K562 (cell line): ENCODE data around the gene NCKIPSD. TPM values are rescaled to one million over a fixed set of nuclear protein-coding genes. Genes with fewer than 3 reads are reported as not detected.

Experiments
- ATAC-seq: fragments of 200-7000 bp; cut with Tn5 transposase; 3 replicates; pipeline ENCODE4 v1.9.1; 2020; ENCODE audit warnings: moderate library complexity
- BruUV-seq: library from RNA; stranded (reverse); fragments of 400-500 nt; replicated peaks from 2 replicates; lab custom pipeline; 2021; lab: Mats Ljungman, UMichigan
- CTCF ChIA-PET: fragments of 300-600 bp; formaldehyde crosslinking; extraction: SDS; loops from one replicate; lab custom pipeline; 2021; ENCODE audit warnings: low intra/inter-chr PET ratio; lab: Yijun Ruan, JAX
- POLR2A ChIA-PET: fragments of 300-600, 350-650 bp; sonication (Branson Sonifier 250); formaldehyde crosslinking; extraction: SDS; loops from one replicate; lab custom pipeline; 2021; ENCODE audit warnings: antibody characterized with exemption, inconsistent platforms; lab: Yijun Ruan, JAX
- DNase-seq, 4 experiments: peaks; one replicate each; pipeline versions ENCODE4 v3.0.0 to v3.0.0-alpha.2; 2011 to 2018; ENCODE audit warnings: low spot score in 3 of 4, mixed read lengths in 3 of 4; ENCODE audit errors: extremely low read depth in 1 of 4
- FAIRE-seq: peaks from 2 replicates; lab custom pipeline; 2011; peaks lifted over from hg19 to GRCh38; lab: Jason Lieb, UNC
- H2AFZ ChIP-seq: 2 replicates; pipeline ENCODE4 v1.6.0; 2011; ENCODE audit warnings: low read depth, low read length, control low read depth, inconsistent platforms
- H3K27ac ChIP-seq: fragments of 200-600 bp; 3 replicates; pipeline ENCODE4 v1.8.0; 2011; ENCODE audit warnings: low read depth, mild to moderate bottlenecking, control low read depth, inconsistent platforms, low read length, moderate library complexity, mixed read lengths; ENCODE audit errors: extremely low read depth
- H3K27me3 ChIP-seq, 2 experiments: fragments of 300-600 bp in 1 of 2; 2 replicates in 1 of 2; 3 replicates in 1 of 2; pipeline versions ENCODE4 v1.6.0 to v1.8.0; 2011; ENCODE audit warnings: inconsistent platforms in 2 of 2, low read length in 2 of 2, mild to moderate bottlenecking in 1 of 2, mixed read lengths in 1 of 2, moderate library complexity in 1 of 2; ENCODE audit not compliant: control insufficient read depth in 2 of 2, insufficient read depth in 2 of 2
- H3K36me3 ChIP-seq: fragments of 300-600 bp; 3 replicates; pipeline ENCODE4 v1.8.0; 2011; ENCODE audit warnings: mild to moderate bottlenecking, low read length, inconsistent platforms; ENCODE audit not compliant: control insufficient read depth, insufficient read depth
- H3K4me1 ChIP-seq, 2 experiments: fragments of 200-600 bp in 1 of 2; replicated peaks in 1 of 2; 2 replicates in 1 of 2; 3 replicates in 1 of 2; pipeline versions ENCODE4 v1.5.1 to v1.8.0; 2011; ENCODE audit warnings: inconsistent platforms in 2 of 2, low read length in 2 of 2, mild to moderate bottlenecking in 1 of 2, mixed read lengths in 1 of 2, moderate library complexity in 1 of 2; ENCODE audit not compliant: control insufficient read depth in 2 of 2, insufficient read depth in 2 of 2
- H3K4me2 ChIP-seq: 2 replicates; pipeline ENCODE4 v1.6.1; 2011; ENCODE audit warnings: low read length, control low read depth, inconsistent platforms, mixed read lengths; ENCODE audit not compliant: insufficient read depth
- H3K4me3 ChIP-seq: fragments of 200-600 bp; sonication (generic), shearing (Covaris generic); 2 replicates; pipeline ENCODE4 v1.5.1; 2016; ENCODE audit warnings: control low read depth, inconsistent platforms
- H3K79me2 ChIP-seq: fragments of 200-600 bp; 3 replicates; pipeline ENCODE4 v1.8.0; 2011; ENCODE audit warnings: low read length, inconsistent platforms; ENCODE audit not compliant: control insufficient read depth, insufficient read depth
- H3K9ac ChIP-seq, 2 experiments: 2 replicates each; pipeline versions ENCODE4 v1.6.0 to v1.6.1; 2011; ENCODE audit warnings: low read depth in 2 of 2, low read length in 2 of 2, control low read depth in 1 of 2, inconsistent platforms in 1 of 2, mild to moderate bottlenecking in 1 of 2, mixed read lengths in 1 of 2; ENCODE audit not compliant: insufficient read depth in 1 of 2
- H3K9me1 ChIP-seq: one replicate; pipeline ENCODE4 v1.6.0; 2011; ENCODE audit warnings: inconsistent platforms, mild to moderate bottlenecking, low read length, moderate library complexity; ENCODE audit not compliant: control insufficient read depth, insufficient read depth
- H3K9me3 ChIP-seq: replicated peaks from 2 replicates; pipeline ENCODE4 v1.5.1; 2011; ENCODE audit warnings: low read depth, low read length, inconsistent platforms; ENCODE audit not compliant: control insufficient read depth, insufficient read depth
- H4K20me1 ChIP-seq: replicated peaks from 2 replicates; pipeline ENCODE4 v1.6.1; 2011; ENCODE audit warnings: low read length, inconsistent platforms, mixed read lengths; ENCODE audit not compliant: control insufficient read depth, insufficient read depth
- BHLHE40 ChIP-seq: IDR thresholded peaks from 2 replicates; pipeline ENCODE4 v1.6.1; 2011; ENCODE audit warnings: low read length, improper control_type of control experiment
- DDX20 ChIP-seq: fragments of 450-650 bp; IDR thresholded peaks from 2 replicates; pipeline ENCODE4 v1.6.1; 2016; ENCODE audit warnings: missing genetic modification characterization, low read depth, mild to moderate bottlenecking, missing compliant biosample characterization, moderate library complexity
- HMGN3 ChIP-seq: IDR thresholded peaks from 2 replicates; pipeline ENCODE4 v1.6.1; 2011; ENCODE audit warnings: borderline replicate concordance, low read depth, mild to moderate bottlenecking, mixed read lengths, low read length; ENCODE audit not compliant: insufficient read length; ENCODE audit errors: extremely low read depth
- L3MBTL2 ChIP-seq: fragments of 450-650 bp; IDR thresholded peaks from 2 replicates; pipeline ENCODE4 v1.6.1; 2016; ENCODE audit warnings: mild to moderate bottlenecking, moderate library complexity
- MYBL2 ChIP-seq, 2 experiments: fragments of 450-650 bp in 1 of 2; sonication (generic) in 1 of 2; formaldehyde crosslinking in 1 of 2; IDR thresholded peaks; 2 replicates each; pipeline versions ENCODE4 v1.6.1 to v1.8.1; 2017 to 2022; ENCODE audit warnings: borderline replicate concordance in 1 of 2, inconsistent platforms in 1 of 2, low read depth in 1 of 2, mild to moderate bottlenecking in 1 of 2, missing genetic modification reagents in 1 of 2, moderate library complexity in 1 of 2
- SRF ChIP-seq, 2 experiments: fragments of 250-450, 450-650 bp in 1 of 2; sonication (Bioruptor Pico) in 1 of 2; sonication (generic) in 1 of 2; formaldehyde crosslinking; IDR thresholded peaks; 2 replicates each; pipeline versions ENCODE4 v1.5.0 to v1.5.1; 2020 to 2022; ENCODE audit warnings: mild to moderate bottlenecking in 1 of 2, missing genetic modification reagents in 1 of 2
- TBL1XR1 ChIP-seq, 2 experiments: IDR thresholded peaks; 2 replicates each; pipeline ENCODE4 v1.6.1; 2012; ENCODE audit warnings: improper control_type of control experiment in 2 of 2, low read length in 2 of 2, mild to moderate bottlenecking in 1 of 2
- TBP ChIP-seq: optimal IDR thresholded peaks from 2 replicates; pipeline ENCODE3; 2011; ENCODE audit warnings: low read depth, low read length, improper control_type of control experiment
- TRIM24 ChIP-seq, 2 experiments: fragments of 450-650 bp; IDR thresholded peaks; 2 replicates each; pipeline ENCODE4 v1.6.1; 2016
- ZC3H4 ChIP-seq: sonication (generic); formaldehyde crosslinking; IDR thresholded peaks from 2 replicates; pipeline ENCODE4 v1.9.0; 2021; ENCODE audit warnings: missing genetic modification reagents, borderline replicate concordance
- ZKSCAN3 ChIP-seq: fragments of 250-450 bp; sonication (Bioruptor Pico); IDR thresholded peaks from 2 replicates; pipeline ENCODE4 v1.4.0; 2020
- ZNF217 ChIP-seq: sonication (generic); formaldehyde crosslinking; IDR thresholded peaks from 2 replicates; pipeline ENCODE4 v1.8.0; 2022; ENCODE audit warnings: mild to moderate bottlenecking, missing genetic modification reagents
- WGBS: fragments of 100-300 bp; shearing (Covaris generic); methylation state at CpG from one replicate; pipeline ENCODE4 v1.1.6; 2016; ENCODE audit warnings: low coverage, mixed read lengths; ENCODE audit not compliant: insufficient coverage; ENCODE audit errors: missing lambda C conversion rate; 5-methylcytosine and 5-hydroxymethylcytosine counted together
- in situ Hi-C: fragments of 300-500 bp; cut with MboI; formaldehyde crosslinking; loops from 4 replicates; pipeline ENCODE4 v1.15.0; 2018; ENCODE audit warnings: inconsistent platforms, mixed read lengths
- intact Hi-C: fragments of 100-400 bp; cut with micrococcal nuclease; formaldehyde crosslinking; loops from 2 replicates; pipeline ENCODE4 v1.14.2; 2022
- polyA plus RNA-seq, 8 experiments: library from polyadenylated mRNA; depleted of rRNA in 4 of 8; stranded (reverse) in 5 of 8; unstranded in 3 of 8; fragments of >200 nt; fragmentation: Nextera tagmentation in 2 of 8; fragmentation: Illumina TruSeq in 1 of 8; extraction: Ambion mirVana in 2 of 8; extraction: Trizol in 1 of 8; gene quantifications; 2 replicates each; pipeline versions ENCODE4 v1.2.1 to v1.2.3, GENCODE V29; 2011 to 2014; ENCODE audit warnings: inconsistent platforms in 1 of 8, missing spikeins in 1 of 8
- total RNA-seq, 7 experiments: library from RNA; depleted of rRNA in 6 of 7; stranded (reverse); fragments of >200 nt in 6 of 7; fragmentation: Illumina TruSeq in 2 of 7; extraction: Trizol in 2 of 7; gene quantifications; 2 replicates each; pipeline versions ENCODE4 v1.2.1 to v1.2.3, GENCODE V29; 2011 to 2021; ENCODE audit warnings: low replicate concordance in 1 of 7
- TF ChIP-seq, protein P1 (sequence below): fragments of 250-450 bp; sonication (Bioruptor Pico); IDR thresholded peaks from 2 replicates; pipeline ENCODE4 v1.8.0; 2021; ENCODE audit warnings: moderate library complexity, mild to moderate bottlenecking, inconsistent platforms
- TF ChIP-seq, protein P2 (sequence below): fragments of 200-800 bp; sonication (Bioruptor generic); IDR thresholded peaks from 2 replicates; pipeline ENCODE4 v1.6.1; 2016; ENCODE audit warnings: missing genetic modification characterization, missing compliant biosample characterization
- TF ChIP-seq, protein P3 (sequence below): fragments of 450-650 bp; formaldehyde crosslinking; IDR thresholded peaks from 2 replicates; pipeline ENCODE4 v1.4.0; 2022; ENCODE audit warnings: missing genetic modification characterization
- TF ChIP-seq, protein P4 (sequence below): fragments of 250-450 bp; sonication (Bioruptor Pico); IDR thresholded peaks from 2 replicates; pipeline ENCODE4 v1.8.0; 2021; ENCODE audit warnings: borderline replicate concordance, mild to moderate bottlenecking, moderate library complexity; ENCODE audit not compliant: poor library complexity, severe bottlenecking

NCKIPSD gene
- total and polyA plus RNA-seq, 9 of the 15 experiments (the other 6 are each of a cell fraction or from before 2014, with no cell fraction given): 0.49 to 24.4 (median 12.3) TPM

DNA sequence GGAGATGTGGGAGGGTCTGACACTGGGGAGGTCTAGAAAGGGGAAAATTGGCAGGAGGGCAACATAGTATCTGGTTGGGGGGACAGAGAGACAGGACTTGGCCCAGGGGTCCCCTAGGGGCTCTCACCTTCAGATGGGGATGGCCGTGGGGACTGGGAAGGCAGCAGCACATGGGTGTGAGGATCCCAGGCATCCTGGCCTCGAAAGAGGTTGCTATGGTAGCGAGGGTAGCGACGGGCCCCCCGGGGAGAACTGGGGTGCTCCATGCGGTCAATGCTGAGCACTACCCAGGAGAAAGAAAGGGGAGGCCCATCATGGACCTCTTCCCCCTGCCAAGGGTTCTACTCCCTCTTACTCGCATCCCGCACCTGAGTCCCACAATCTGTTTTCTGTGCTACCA, 38.0 kb downstream of the NCKIPSD start:
- no peaks in the 10 kb centered on the region for H3K27me3 ChIP-seq
- FAIRE-seq (no peak), ATAC-seq (no peak), DNase-seq (no peak)
- H3K79me2 ChIP-seq: no peaks in the 10 kb centered on the region
- H3K9me3 ChIP-seq: no peaks in the 10 kb centered on the region
- H3K9ac ChIP-seq: no peak overlapping the region; a peak in 1 of 4 replicates
- no peaks in the 10 kb centered on the region for H3K36me3 ChIP-seq
- no peak overlapping the region for H3K4me2 ChIP-seq
- no peak overlapping the region for H3K27ac ChIP-seq
- no TSS peak for BruUV-seq
- ChIA-PET CTCF (no interaction called here), POLR2A (no interaction called here)
- no peak overlapping the region for H2AFZ ChIP-seq
- no peaks in the 10 kb centered on the region for H3K9me1 ChIP-seq
- in situ Hi-C loops: no loop called here
- H3K4me1 ChIP-seq: peaks cover 0 to 25% of the 10 kb centered on the region in 2 experiments; a peak in 2 of 5 replicates
- intact Hi-C loops: no loop called here
- no peak overlapping the region for H3K4me3 ChIP-seq
- 29% methylated on average over 7 of the region's 9 CpGs for WGBS
- no peaks in the 10 kb centered on the region for H4K20me1 ChIP-seq
- TF ChIP-seq, protein P1, sequence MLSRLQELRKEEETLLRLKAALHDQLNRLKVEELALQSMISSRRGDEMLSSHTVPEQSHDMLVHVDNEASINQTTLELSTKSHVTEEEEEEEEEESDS (CRISPR knock-in tag): no peak
- TF ChIP-seq HMGN3 (no peak), TBL1XR1 (IDR thresholded peaks at IDR 0.05; ENCODE audit: low read length in 2 of 2) (no peak), MYBL2 (IDR thresholded peaks at IDR 0.05; ENCODE audit: low read depth) (no peak), MYBL2 (CRISPR knock-in tag; IDR thresholded peaks at IDR 0.05; ENCODE audit: borderline replicate concordance) (no peak), TBP (no peak), L3MBTL2 (no peak), DDX20 (tag) (no peak), BHLHE40 (no peak), SRF (CRISPR knock-in tag; IDR thresholded peaks at IDR 0.05) (no peak), TRIM24 (IDR thresholded peaks at IDR 0.05) (no peak), ZKSCAN3 (CRISPR knock-in tag) (no peak), ZNF217 (CRISPR knock-in tag) (no peak), ZC3H4 (CRISPR knock-in tag) (no peak)
- TF ChIP-seq, protein P2, sequence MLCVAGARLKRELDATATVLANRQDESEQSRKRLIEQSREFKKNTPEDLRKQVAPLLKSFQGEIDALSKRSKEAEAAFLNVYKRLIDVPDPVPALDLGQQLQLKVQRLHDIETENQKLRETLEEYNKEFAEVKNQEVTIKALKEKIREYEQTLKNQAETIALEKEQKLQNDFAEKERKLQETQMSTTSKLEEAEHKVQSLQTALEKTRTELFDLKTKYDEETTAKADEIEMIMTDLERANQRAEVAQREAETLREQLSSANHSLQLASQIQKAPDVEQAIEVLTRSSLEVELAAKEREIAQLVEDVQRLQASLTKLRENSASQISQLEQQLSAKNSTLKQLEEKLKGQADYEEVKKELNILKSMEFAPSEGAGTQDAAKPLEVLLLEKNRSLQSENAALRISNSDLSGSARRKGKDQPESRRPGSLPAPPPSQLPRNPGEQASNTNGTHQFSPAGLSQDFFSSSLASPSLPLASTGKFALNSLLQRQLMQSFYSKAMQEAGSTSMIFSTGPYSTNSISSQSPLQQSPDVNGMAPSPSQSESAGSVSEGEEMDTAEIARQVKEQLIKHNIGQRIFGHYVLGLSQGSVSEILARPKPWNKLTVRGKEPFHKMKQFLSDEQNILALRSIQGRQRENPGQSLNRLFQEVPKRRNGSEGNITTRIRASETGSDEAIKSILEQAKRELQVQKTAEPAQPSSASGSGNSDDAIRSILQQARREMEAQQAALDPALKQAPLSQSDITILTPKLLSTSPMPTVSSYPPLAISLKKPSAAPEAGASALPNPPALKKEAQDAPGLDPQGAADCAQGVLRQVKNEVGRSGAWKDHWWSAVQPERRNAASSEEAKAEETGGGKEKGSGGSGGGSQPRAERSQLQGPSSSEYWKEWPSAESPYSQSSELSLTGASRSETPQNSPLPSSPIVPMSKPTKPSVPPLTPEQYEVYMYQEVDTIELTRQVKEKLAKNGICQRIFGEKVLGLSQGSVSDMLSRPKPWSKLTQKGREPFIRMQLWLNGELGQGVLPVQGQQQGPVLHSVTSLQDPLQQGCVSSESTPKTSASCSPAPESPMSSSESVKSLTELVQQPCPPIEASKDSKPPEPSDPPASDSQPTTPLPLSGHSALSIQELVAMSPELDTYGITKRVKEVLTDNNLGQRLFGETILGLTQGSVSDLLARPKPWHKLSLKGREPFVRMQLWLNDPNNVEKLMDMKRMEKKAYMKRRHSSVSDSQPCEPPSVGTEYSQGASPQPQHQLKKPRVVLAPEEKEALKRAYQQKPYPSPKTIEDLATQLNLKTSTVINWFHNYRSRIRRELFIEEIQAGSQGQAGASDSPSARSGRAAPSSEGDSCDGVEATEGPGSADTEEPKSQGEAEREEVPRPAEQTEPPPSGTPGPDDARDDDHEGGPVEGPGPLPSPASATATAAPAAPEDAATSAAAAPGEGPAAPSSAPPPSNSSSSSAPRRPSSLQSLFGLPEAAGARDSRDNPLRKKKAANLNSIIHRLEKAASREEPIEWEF (CRISPR knock-in tag): no peak
- TF ChIP-seq, protein P3, sequence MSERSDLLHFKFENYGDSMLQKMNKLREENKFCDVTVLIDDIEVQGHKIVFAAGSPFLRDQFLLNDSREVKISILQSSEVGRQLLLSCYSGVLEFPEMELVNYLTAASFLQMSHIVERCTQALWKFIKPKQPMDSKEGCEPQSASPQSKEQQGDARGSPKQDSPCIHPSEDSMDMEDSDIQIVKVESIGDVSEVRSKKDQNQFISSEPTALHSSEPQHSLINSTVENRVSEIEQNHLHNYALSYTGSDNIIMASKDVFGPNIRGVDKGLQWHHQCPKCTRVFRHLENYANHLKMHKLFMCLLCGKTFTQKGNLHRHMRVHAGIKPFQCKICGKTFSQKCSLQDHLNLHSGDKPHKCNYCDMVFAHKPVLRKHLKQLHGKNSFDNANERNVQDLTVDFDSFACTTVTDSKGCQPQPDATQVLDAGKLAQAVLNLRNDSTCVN (CRISPR knock-in tag): no peak
- TF ChIP-seq, protein P4, sequence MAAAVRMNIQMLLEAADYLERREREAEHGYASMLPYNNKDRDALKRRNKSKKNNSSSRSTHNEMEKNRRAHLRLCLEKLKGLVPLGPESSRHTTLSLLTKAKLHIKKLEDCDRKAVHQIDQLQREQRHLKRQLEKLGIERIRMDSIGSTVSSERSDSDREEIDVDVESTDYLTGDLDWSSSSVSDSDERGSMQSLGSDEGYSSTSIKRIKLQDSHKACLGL (CRISPR knock-in tag): no peak
